ACHN (cell line): Measurements from ENCODE around the gene DGKI.
A peak's percentile ranks its signal among the peaks of the same experiment; 100 is the strongest.
"Not testable (repeated sequence)": the region's sequence is repeated elsewhere in the genome, so short reads cannot be mapped to it uniquely, and the experiment has no call there.

Experiments used
- DNase-seq: peaks from one replicate; pipeline ENCODE4 v3.0.0-alpha.2; 2015
- in situ Hi-C: cut with HindIII; loops from 2 replicates; pipeline ENCODE4 v1.10.0; 2017; ENCODE audit warnings: low sequenced_read_pairs, low pct_ligation_motif_present, low pct_unique_long_range_greater_than_20kb

The DGKI gene

GRCh38 chr7:137844677-137845425 is 1.9 kb downstream of the DGKI start:
- DNase-seq = no peak
- in situ Hi-C loops = no loop called here

GRCh38 chr7:137839903-137840779 is 6.6 kb downstream of the DGKI start:
- no peak for DNase-seq
- in situ Hi-C loops = no loop called here

- in situ Hi-C loops = no loop called here
- no peak for DNase-seq
Observed at GRCh38 chr7:137838706-137839315, 8.0 kb downstream of the DGKI start.

- in situ Hi-C loops = no loop called here
- no peak for DNase-seq
Observed at GRCh38 chr7:137836541-137836940, 10.2 kb downstream of the DGKI start.

GRCh38 chr7:137836113-137836509 is 10.7 kb downstream of the DGKI start:
- in situ Hi-C loops = no loop called here

GRCh38 chr7:137835486-137836112 is 11.2 kb downstream of the DGKI start:
- DNase-seq = no peak
- in situ Hi-C loops = no loop called here

More at GRCh38 chr7:137836113-137836509, 10.7 kb downstream of the DGKI start:
- DNase-seq = no peak

- no peak for DNase-seq
Observed at GRCh38 chr7:137834552-137834951, 12.2 kb downstream of the DGKI start.

GRCh38 chr7:137832990-137833389 is 13.8 kb downstream of the DGKI start:
- DNase-seq, in situ Hi-C loops: not testable (repeated sequence)

More at GRCh38 chr7:137834552-137834951, 12.2 kb downstream of the DGKI start:
- in situ Hi-C loops = no loop called here

GRCh38 chr7:137832382-137832781 is 14.4 kb downstream of the DGKI start:
- no peak for DNase-seq
- in situ Hi-C loops = no loop called here

- DNase-seq, in situ Hi-C loops: not testable (repeated sequence)
Observed at GRCh38 chr7:137831555-137831954, 15.2 kb downstream of the DGKI start.

- no peak for DNase-seq
- in situ Hi-C loops = no loop called here
Observed at GRCh38 chr7:137829337-137829992, 17.3 kb downstream of the DGKI start.

GRCh38 chr7:137828456-137828855 is 18.3 kb downstream of the DGKI start:
- DNase-seq = no peak
- in situ Hi-C loops = no loop called here

- no peak for DNase-seq
Observed at GRCh38 chr7:137825489-137825888, 21.3 kb downstream of the DGKI start.

GRCh38 chr7:137820677-137821420 is 25.9 kb downstream of the DGKI start:
- DNase-seq = no peak
- in situ Hi-C loops = no loop called here

More at GRCh38 chr7:137825489-137825888, 21.3 kb downstream of the DGKI start:
- in situ Hi-C loops = no loop called here

GRCh38 chr7:137820156-137820555 is 26.6 kb downstream of the DGKI start:
- in situ Hi-C loops = no loop called here
- DNase-seq = no peak

GRCh38 chr7:137818036-137818435 is 28.7 kb downstream of the DGKI start:
- in situ Hi-C loops = no loop called here

GRCh38 chr7:137816696-137817320 is 30.0 kb downstream of the DGKI start:
- peak; percentile 47 for DNase-seq
- in situ Hi-C loops = no loop called here

More at GRCh38 chr7:137818036-137818435, 28.7 kb downstream of the DGKI start:
- DNase-seq = no peak
